Posterior cingulate gyrus (tissue), 11 donors: Measurements from ENCODE around the gene TRIM49D2.
A peak's percentile ranks its signal among the peaks of the same experiment; 100 is the strongest.
"Not testable (repeated sequence)": the region's sequence is repeated elsewhere in the genome, so short reads cannot be mapped to it uniquely, and the experiment has no call there.

Experiments used
- DNase-seq, 10 donors: peaks; one replicate each; pipeline versions ENCODE4 v3.0.0 to v3.0.0-alpha.2; 2020 to 2021; ENCODE audit warnings: mixed read lengths in 3 of 10
- intact Hi-C: fragments of 100-400 bp; cut with DNase I; formaldehyde crosslinking; loops from one replicate; pipeline ENCODE4 v1.15.1; 2023

Gene TRIM49D2

DNA sequence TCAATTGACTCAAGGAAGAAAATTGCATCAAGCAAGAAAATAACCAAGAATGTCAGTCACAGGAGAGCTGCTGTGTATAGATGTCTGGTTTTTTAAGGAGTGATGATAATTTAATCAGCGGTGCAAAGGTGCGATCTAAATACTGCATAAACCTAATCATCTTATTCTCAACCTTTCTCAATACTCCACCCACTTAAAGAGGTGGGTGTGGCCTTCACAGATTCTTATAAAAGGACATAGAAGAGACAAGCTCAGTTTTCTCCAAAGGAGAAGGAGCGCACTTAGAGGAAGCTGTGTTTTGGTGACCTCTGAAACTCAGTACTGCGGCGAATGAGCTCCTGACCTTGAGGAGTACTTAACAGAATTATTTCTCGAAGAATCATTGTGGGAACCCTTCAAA is at the start of gene TRIM49D2:
Gene TRIM49D2 (plus strand): TSS at position 301 of the 400 bp plus-strand sequence. CDS start 2,698 bp downstream, outside the sequence.
- intact Hi-C loops, DNase-seq: not testable (repeated sequence)

GRCh38 chr11:89877511-89877910 is 46.4 kb upstream of the TRIM49D2 start:
- DNase-seq, result peak in 1 of 10 donors; percentile 63
- intact Hi-C loops, result not testable (repeated sequence)

DNA sequence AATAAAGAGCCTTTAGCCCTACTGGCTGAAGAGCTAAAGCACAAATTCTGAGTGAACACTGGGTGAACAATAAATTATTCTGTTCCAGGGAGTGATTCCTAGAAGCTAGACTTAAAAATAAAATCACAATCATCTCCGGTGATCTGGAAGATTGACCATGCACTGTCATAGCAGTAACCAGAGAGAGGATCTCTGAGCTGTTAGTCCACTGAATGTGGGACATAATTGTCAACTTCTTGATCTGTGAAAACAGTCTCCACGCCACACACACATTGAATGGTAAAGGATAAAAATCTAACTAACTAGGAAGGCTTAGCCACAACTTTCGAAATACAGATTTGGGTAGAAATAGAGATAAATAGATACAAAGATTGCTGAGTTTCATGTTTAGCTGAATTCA is 30.6 kb upstream of the TRIM49D2 start:
- DNase-seq, intact Hi-C loops: not testable (repeated sequence)

GRCh38 chr11:89900809-89901208 is 23.1 kb upstream of the TRIM49D2 start:
- intact Hi-C loops, result not testable (repeated sequence)
- DNase-seq, result peak in 3 of 10 donors; percentile 17 to 59 (median 41)

- intact Hi-C loops, result no loop called here
- DNase-seq, result peak in 2 of 10 donors; percentile 2 to 30
Observed at GRCh38 chr11:89922195-89922660, 1.6 kb upstream of the TRIM49D2 start, which contains the start of gene TRIM49D1. TSS of gene TRIM49D1 (minus strand) at chr11:89922245. CDS start at chr11:89917710, 4,535 bp downstream.

DNA sequence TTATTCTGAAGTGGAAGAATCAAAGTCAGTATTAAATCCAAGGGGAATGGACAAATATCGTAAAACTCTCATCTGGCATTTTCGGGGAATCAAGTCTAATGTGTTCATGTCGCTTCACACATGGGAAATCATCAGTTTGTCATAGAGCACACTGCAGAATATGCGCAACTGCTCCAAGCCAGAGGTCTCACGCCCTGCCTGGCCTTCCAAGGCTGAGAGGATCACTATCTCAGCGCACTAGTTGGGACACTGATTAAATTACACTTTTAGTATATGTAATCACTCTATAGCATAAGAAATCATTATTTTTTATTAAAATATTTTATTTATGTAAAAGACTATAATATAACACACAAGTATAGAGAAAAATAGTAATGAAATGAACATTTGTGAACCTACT is 37.0 kb downstream of the TRIM49D2 start:
- peak in 2 of 10 donors; percentile 3 to 11 for DNase-seq
- intact Hi-C loops, result not testable (repeated sequence)

GRCh38 chr11:89965737-89966136 is 41.9 kb downstream of the TRIM49D2 start, which contains the start of gene TRIM64:
TSS of gene TRIM64 (plus strand) at chr11:89966037. CDS start at chr11:89968504, 2,467 bp downstream.
- intact Hi-C loops, DNase-seq: not testable (repeated sequence)
